Spleen (tissue), 7 donors: ENCODE measurements around the gene SIMC1.

Experiments
- POLR2A ChIP-seq, 3 donors: fragments of 450-650 bp; IDR thresholded peaks; one replicate each; pipeline ENCODE4 v1.5.1; 2017; ENCODE audit warnings: antibody characterized with exemption in 3 of 3, mild to moderate bottlenecking in 1 of 3
- POLR2AphosphoS5 ChIP-seq, 3 donors: sonication (generic); formaldehyde crosslinking; IDR thresholded peaks; one replicate each; pipeline ENCODE4 v1.5.1; 2017; ENCODE audit warnings: antibody characterized with exemption in 3 of 3
- TF ChIP-seq, protein P1 (sequence below), 11 experiments: fragments of 200-600 bp in 7 of 11; fragments of 450-650 bp in 4 of 11; sonication (generic) in 4 of 11; IDR thresholded peaks in 8 of 11; conservative IDR thresholded peaks in 3 of 11; 1 replicate in 7 of 11; 2 replicates in 4 of 11; pipeline versions ENCODE4 v1.4.0 to v1.8.0; 2016 to 2021; ENCODE audit warnings: antibody characterized with exemption in 11 of 11, inconsistent platforms in 4 of 11, mild to moderate bottlenecking in 1 of 11
- donor health status: DM: no; HTN: no; CAD: no; lungs with moderate emphysema.
- donor health status: DM: no; HTN: no; CAD: no.
- donor health status: DM: no; HTN: no; CAD: no.

- TF ChIP-seq, protein P1, sequence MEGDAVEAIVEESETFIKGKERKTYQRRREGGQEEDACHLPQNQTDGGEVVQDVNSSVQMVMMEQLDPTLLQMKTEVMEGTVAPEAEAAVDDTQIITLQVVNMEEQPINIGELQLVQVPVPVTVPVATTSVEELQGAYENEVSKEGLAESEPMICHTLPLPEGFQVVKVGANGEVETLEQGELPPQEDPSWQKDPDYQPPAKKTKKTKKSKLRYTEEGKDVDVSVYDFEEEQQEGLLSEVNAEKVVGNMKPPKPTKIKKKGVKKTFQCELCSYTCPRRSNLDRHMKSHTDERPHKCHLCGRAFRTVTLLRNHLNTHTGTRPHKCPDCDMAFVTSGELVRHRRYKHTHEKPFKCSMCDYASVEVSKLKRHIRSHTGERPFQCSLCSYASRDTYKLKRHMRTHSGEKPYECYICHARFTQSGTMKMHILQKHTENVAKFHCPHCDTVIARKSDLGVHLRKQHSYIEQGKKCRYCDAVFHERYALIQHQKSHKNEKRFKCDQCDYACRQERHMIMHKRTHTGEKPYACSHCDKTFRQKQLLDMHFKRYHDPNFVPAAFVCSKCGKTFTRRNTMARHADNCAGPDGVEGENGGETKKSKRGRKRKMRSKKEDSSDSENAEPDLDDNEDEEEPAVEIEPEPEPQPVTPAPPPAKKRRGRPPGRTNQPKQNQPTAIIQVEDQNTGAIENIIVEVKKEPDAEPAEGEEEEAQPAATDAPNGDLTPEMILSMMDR (IDR thresholded peaks at IDR 0.05 in 8 of 11, conservative IDR thresholded peaks at IDR 0.05 in 3 of 11), result no peak
- TF ChIP-seq POLR2A (IDR thresholded peaks at IDR 0.05), result no peak
- TF ChIP-seq POLR2AphosphoS5 (IDR thresholded peaks at IDR 0.05), result no peak
Measured at GRCh38 chr5:176334031-176334770, 96.0 kb downstream of the SIMC1 start.
